ENCODE measurements around the gene CEACAM7.

DNA sequence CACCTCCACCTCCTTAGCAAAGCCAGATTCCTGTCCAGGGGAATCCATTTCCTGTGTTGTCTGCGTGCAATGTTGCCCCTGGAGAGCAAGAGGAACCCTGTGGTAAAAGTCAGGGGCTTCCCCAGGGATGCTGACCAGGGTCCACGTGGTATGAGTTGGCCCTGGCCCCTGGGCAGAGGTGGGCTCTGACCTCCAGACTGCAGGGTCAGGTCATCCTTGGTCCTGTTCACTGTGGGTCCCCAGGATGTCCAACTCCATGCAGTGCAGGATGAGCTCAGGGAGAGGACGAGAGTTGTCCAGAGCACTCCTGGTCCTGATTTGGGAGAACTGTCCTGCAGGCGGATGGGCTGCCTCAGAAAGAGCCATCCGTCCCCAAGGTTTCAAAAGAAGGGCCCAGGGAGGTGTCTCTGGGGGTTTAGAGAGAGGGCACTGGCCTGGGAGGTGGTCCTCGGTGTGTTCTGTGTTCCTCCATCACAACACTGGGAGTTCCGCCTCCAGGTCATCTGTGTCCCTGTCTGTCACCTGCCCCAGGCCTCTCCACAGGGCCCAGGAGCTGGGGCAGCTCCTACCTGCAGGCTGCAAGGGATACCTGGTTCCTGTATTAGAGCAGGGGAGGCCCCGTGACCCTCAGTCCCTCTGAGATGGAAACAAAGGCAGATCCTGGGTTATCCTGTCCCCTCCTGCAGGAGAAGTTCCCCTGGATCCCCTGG lies 59.9 kb downstream of the CEACAM7 start:
- no peak for TF ChIP-seq POLR2AphosphoS5 (IDR thresholded peaks at IDR 0.05)
- TF ChIP-seq, protein P1, sequence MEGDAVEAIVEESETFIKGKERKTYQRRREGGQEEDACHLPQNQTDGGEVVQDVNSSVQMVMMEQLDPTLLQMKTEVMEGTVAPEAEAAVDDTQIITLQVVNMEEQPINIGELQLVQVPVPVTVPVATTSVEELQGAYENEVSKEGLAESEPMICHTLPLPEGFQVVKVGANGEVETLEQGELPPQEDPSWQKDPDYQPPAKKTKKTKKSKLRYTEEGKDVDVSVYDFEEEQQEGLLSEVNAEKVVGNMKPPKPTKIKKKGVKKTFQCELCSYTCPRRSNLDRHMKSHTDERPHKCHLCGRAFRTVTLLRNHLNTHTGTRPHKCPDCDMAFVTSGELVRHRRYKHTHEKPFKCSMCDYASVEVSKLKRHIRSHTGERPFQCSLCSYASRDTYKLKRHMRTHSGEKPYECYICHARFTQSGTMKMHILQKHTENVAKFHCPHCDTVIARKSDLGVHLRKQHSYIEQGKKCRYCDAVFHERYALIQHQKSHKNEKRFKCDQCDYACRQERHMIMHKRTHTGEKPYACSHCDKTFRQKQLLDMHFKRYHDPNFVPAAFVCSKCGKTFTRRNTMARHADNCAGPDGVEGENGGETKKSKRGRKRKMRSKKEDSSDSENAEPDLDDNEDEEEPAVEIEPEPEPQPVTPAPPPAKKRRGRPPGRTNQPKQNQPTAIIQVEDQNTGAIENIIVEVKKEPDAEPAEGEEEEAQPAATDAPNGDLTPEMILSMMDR (IDR thresholded peaks at IDR 0.05), result no peak
